ENCODE measurements around the gene CCL18. TPM values are rescaled to one million over a fixed set of nuclear protein-coding genes. Genes with fewer than 3 reads are reported as not detected.
"Not testable (repeated sequence)": the region's sequence is repeated elsewhere in the genome, so short reads cannot be mapped to it uniquely, and the experiment has no call there.

The CCL18 gene
- total and polyA plus RNA-seq, 7 donors: 0.04 to 11.9 (median 0.59) TPM; not detected in 2

- Histone ChIP-seq H3K36me3 (ENCODE audit: insufficient read depth in 1 of 2, low read depth in 1 of 2) (no peaks in the 10 kb centered on the region), H3K4me1 (no peaks in the 10 kb centered on the region), H3K27me3 (ENCODE audit: insufficient read depth in 3 of 3, low read length in 2 of 3) (peaks cover 0 to 1% (median 0%) of the 10 kb centered on the region in 3 donors), H3K27ac (no peak overlapping the region), H3K9me3 (no peaks in the 10 kb centered on the region), H3K4me3 (no peak overlapping the region)
- no peak for DNase-seq
- intact Hi-C loops (cut with DNase I): no loop called here
- no peak for TF ChIP-seq CTCF (IDR thresholded peaks at IDR 0.05)
- no peak for ATAC-seq
- 83 to 95% (median 91%) methylated on average over 1 of the region's 1 CpG for WGBS, 3 donors
Measured at GRCh38 chr17:36094232-36094631, 30.2 kb downstream of the CCL18 start.

GRCh38 chr17:36094746-36095145, 30.7 kb downstream of the CCL18 start:
- no peak overlapping the region for H3K4me3 ChIP-seq
- no peaks in the 10 kb centered on the region for H3K4me1 ChIP-seq
- no peaks in the 10 kb centered on the region for H3K9me3 ChIP-seq
- no peaks in the 10 kb centered on the region for H3K36me3 ChIP-seq (ENCODE audit: insufficient read depth in 1 of 2, low read depth in 1 of 2)
- WGBS, 3 donors: 87 to 90% (median 89%) methylated on average over 7 of the region's 7 CpGs
- intact Hi-C loops (cut with DNase I): no loop called here
- TF ChIP-seq CTCF (IDR thresholded peaks at IDR 0.05): no peak
- H3K27me3 ChIP-seq (ENCODE audit: insufficient read depth in 3 of 3, low read length in 2 of 3): no peaks in the 10 kb centered on the region
- ATAC-seq (no peak), DNase-seq (no peak)
- H3K27ac ChIP-seq: no peak overlapping the region

GRCh38 chr17:36095992-36096391, 31.9 kb downstream of the CCL18 start:
- ATAC-seq: no peak
- DNase-seq: no peak
- Histone ChIP-seq H3K36me3 (ENCODE audit: insufficient read depth in 1 of 2, low read depth in 1 of 2) (no peaks in the 10 kb centered on the region), H3K4me3 (no peak overlapping the region), H3K4me1 (no peaks in the 10 kb centered on the region), H3K27me3 (ENCODE audit: insufficient read depth in 3 of 3, low read length in 2 of 3) (no peaks in the 10 kb centered on the region), H3K9me3 (no peaks in the 10 kb centered on the region), H3K27ac (no peak overlapping the region)
- intact Hi-C loops (cut with DNase I): no loop called here
- no peak for TF ChIP-seq CTCF (IDR thresholded peaks at IDR 0.05)
- WGBS, 3 donors: 76 to 91% (median 84%) methylated on average over 1 of the region's 1 CpG

GRCh38 chr17:36099004-36099403, 34.9 kb downstream of the CCL18 start:
- H3K27me3 ChIP-seq (ENCODE audit: insufficient read depth in 3 of 3, low read length in 2 of 3); H3K4me3 ChIP-seq; H3K36me3 ChIP-seq (ENCODE audit: insufficient read depth in 1 of 2, low read depth in 1 of 2); H3K27ac ChIP-seq; H3K9me3 ChIP-seq; DNase-seq; intact Hi-C loops (cut with DNase I); H3K4me1 ChIP-seq; ATAC-seq: not testable (repeated sequence)
- 67 to 93% (median 86%) methylated on average over 1 of the region's 1 CpG for WGBS, 3 donors

GRCh38 chr17:36103401-36103975, 39.4 kb downstream of the CCL18 start, which contains the start of gene CCL4:
Gene CCL4 (plus strand): TSS chr17:36103827. CDS start chr17:36103906, 79 bp downstream.
- H3K36me3 ChIP-seq (ENCODE audit: insufficient read depth in 1 of 2, low read depth in 1 of 2); DNase-seq; intact Hi-C loops (cut with DNase I); H3K27me3 ChIP-seq (ENCODE audit: insufficient read depth in 3 of 3, low read length in 2 of 3); H3K27ac ChIP-seq; H3K4me1 ChIP-seq; H3K9me3 ChIP-seq; H3K4me3 ChIP-seq: not testable (repeated sequence)
- peak in 1 of 4 donors; percentile 37 for ATAC-seq
- WGBS, 3 donors: 58 to 77% (median 65%) methylated on average over 6 of the region's 6 CpGs

- H3K36me3 ChIP-seq (ENCODE audit: insufficient read depth in 1 of 2, low read depth in 1 of 2); H3K27me3 ChIP-seq (ENCODE audit: insufficient read depth in 3 of 3, low read length in 2 of 3); DNase-seq; H3K4me3 ChIP-seq; H3K27ac ChIP-seq; intact Hi-C loops (cut with DNase I); H3K4me1 ChIP-seq; H3K9me3 ChIP-seq; ATAC-seq: not testable (repeated sequence)
- 45 to 56% (median 47%) methylated on average over 3 to 7 of the region's 7 CpGs for WGBS, 3 donors
Measured at GRCh38 chr17:36104246-36104645, 40.2 kb downstream of the CCL18 start.
